Naive B cell (primary cell): ENCODE data around the gene RALGAPA2. TPM values are rescaled to one million over a fixed set of nuclear protein-coding genes. Genes with fewer than 3 reads are reported as not detected.

ENCODE experiments used
- ATAC-seq, 2 donors: fragments of 150-1000 bp; cut with Tn5 transposase; 2 replicates each; pipeline ENCODE4 v1.10.0; 2021; ENCODE audit warnings: low read depth in 2 of 2, mild to moderate bottlenecking in 2 of 2, moderate library complexity in 2 of 2
- DNase-seq: peaks from one replicate; pipeline ENCODE4 v3.0.0; 2022
- H3K27ac Mint-ChIP-seq, 6 donors: one replicate each; pipeline ENCODE4 v1.8.0; 2020 to 2022; ENCODE audit warnings: mild to moderate bottlenecking in 6 of 6, mixed read lengths in 6 of 6, moderate library complexity in 5 of 6, inconsistent platforms in 2 of 6
- H3K27me3 Mint-ChIP-seq, 3 donors: one replicate each; pipeline ENCODE4 v1.8.0; 2021 to 2022; ENCODE audit warnings: mixed read lengths in 3 of 3, mild to moderate bottlenecking in 1 of 3
- H3K36me3 Mint-ChIP-seq, 2 donors: one replicate each; pipeline ENCODE4 v1.8.0; 2020 to 2022; ENCODE audit warnings: mixed read lengths in 2 of 2, inconsistent platforms in 1 of 2, mild to moderate bottlenecking in 1 of 2
- H3K4me1 Mint-ChIP-seq, 3 donors: one replicate each; pipeline ENCODE4 v1.8.0; 2020 to 2022; ENCODE audit warnings: mixed read lengths in 3 of 3, inconsistent platforms in 1 of 3, mild to moderate bottlenecking in 1 of 3, moderate library complexity in 1 of 3
- H3K4me3 Mint-ChIP-seq, 8 donors: one replicate each; pipeline ENCODE4 v1.8.0; 2020 to 2022; ENCODE audit warnings: mild to moderate bottlenecking in 8 of 8, mixed read lengths in 8 of 8, moderate library complexity in 8 of 8, inconsistent platforms in 2 of 8
- H3K9me3 Mint-ChIP-seq, 7 donors: one replicate each; pipeline ENCODE4 v1.8.0; 2020 to 2022; ENCODE audit warnings: mixed read lengths in 7 of 7, mild to moderate bottlenecking in 5 of 7, inconsistent platforms in 2 of 7, moderate library complexity in 1 of 7
- polyA plus RNA-seq, 6 donors: library from polyadenylated mRNA; unstranded; fragments of 300-500 nt; fragmentation: Illumina TruSeq; gene quantifications; one replicate each; pipeline ENCODE4 v1.2.3, GENCODE V29; 2021; ENCODE audit warnings: low read depth in 6 of 6

Gene RALGAPA2
- polyA plus RNA-seq, 6 donors from 2014 or later = 3.6 to 7.3 (median 5.5) TPM

DNA sequence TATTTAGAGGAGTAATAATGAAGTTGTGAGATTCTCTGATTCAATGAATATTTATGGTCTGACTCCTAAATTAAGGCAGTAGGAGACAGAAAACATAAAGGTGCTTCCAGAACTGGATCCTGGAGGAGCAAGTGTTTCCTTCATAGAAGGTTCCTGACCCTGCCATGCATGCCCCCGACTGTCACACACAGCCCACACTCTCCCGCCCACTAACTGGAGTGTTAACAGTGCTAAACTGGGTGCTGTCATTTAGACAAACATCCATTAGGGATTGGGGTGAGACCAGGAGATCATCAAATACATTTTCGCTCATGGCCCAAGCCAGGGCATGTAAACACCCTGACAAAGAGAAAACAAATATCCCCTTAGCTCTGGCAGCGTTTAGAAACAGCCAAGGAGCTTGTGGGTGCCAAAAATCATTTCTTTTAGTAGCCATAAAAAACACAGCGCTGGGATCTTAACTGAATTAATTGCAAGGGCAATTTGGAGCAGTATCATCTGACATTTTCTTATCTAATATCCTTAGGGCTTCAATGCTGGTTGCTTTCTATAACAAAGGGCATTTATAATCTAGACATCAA lies 297.7 kb downstream of the RALGAPA2 start:
- Mint-ChIP-seq H3K36me3 (peaks cover 20 to 23% of the 10 kb centered on the region in 2 donors), H3K4me3 (no peak overlapping the region), H3K27me3 (no peaks in the 10 kb centered on the region), H3K4me1 (peaks cover 0 to 3% (median 0%) of the 10 kb centered on the region in 3 donors), H3K9me3 (no peaks in the 10 kb centered on the region), H3K27ac (no peak overlapping the region)
- ATAC-seq (no peak), DNase-seq (no peak)

- ATAC-seq (no peak), DNase-seq (no peak)
- H3K4me3 Mint-ChIP-seq = no peak overlapping the region
Measured at GRCh38 chr20:20413810-20414281, 298.6 kb downstream of the RALGAPA2 start.

DNA sequence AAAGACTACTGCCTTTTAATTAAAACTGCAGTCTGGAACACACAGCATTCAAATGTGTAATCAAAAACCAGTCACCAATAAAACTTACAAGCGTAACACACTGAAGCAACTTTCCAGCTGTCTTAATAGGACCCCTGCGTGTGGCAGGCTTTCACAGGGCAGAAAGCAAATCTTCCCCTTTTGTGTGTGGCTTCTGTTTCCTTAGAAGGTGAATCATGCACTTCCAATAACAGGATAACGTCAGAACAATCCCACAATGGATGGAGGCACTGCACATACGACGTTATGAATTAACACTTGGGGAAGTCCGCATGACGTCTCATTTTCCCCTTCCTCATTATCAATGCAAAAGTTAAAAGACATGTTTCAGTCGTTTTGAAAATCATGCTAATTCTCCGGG lies 299.7 kb downstream of the RALGAPA2 start:
- H3K27me3 Mint-ChIP-seq = no peaks in the 10 kb centered on the region
- peaks cover 15 to 17% of the 10 kb centered on the region in 2 donors for H3K36me3 Mint-ChIP-seq
- no peak for ATAC-seq
- peaks cover 0 to 3% (median 0%) of the 10 kb centered on the region in 3 donors for H3K4me1 Mint-ChIP-seq
- no peaks in the 10 kb centered on the region for H3K9me3 Mint-ChIP-seq
- H3K27ac Mint-ChIP-seq = no peak overlapping the region
- DNase-seq = no peak
- no peak overlapping the region for H3K4me3 Mint-ChIP-seq

More at GRCh38 chr20:20413810-20414281, 298.6 kb downstream of the RALGAPA2 start:
- Mint-ChIP-seq H3K9me3 (no peaks in the 10 kb centered on the region), H3K27ac (no peak overlapping the region), H3K4me1 (peaks cover 0 to 3% (median 0%) of the 10 kb centered on the region in 3 donors), H3K36me3 (peaks cover 21 to 23% of the 10 kb centered on the region in 2 donors), H3K27me3 (no peaks in the 10 kb centered on the region)

- H3K36me3 Mint-ChIP-seq = peaks cover 7 to 8% of the 10 kb centered on the region in 2 donors
Measured at GRCh38 chr20:20411836-20412235, 300.6 kb downstream of the RALGAPA2 start.

GRCh38 chr20:20411402-20411801 lies 301.0 kb downstream of the RALGAPA2 start:
- H3K27me3 Mint-ChIP-seq = no peaks in the 10 kb centered on the region
- H3K9me3 Mint-ChIP-seq = no peaks in the 10 kb centered on the region
- no peak for DNase-seq
- H3K27ac Mint-ChIP-seq = peak overlapping the region in 2 of 6 donors; percentile 9 to 13
- H3K4me1 Mint-ChIP-seq = peaks cover 0 to 3% (median 0%) of the 10 kb centered on the region in 3 donors
- no peak for ATAC-seq
- no peak overlapping the region for H3K4me3 Mint-ChIP-seq
- H3K36me3 Mint-ChIP-seq = peaks cover 7% of the 10 kb centered on the region in 2 donors

More at GRCh38 chr20:20411836-20412235, 300.6 kb downstream of the RALGAPA2 start:
- Mint-ChIP-seq H3K27me3 (no peaks in the 10 kb centered on the region), H3K27ac (peak overlapping the region in 2 of 6 donors; percentile 13 to 30), H3K4me1 (peaks cover 0 to 3% (median 0%) of the 10 kb centered on the region in 3 donors), H3K9me3 (no peaks in the 10 kb centered on the region), H3K4me3 (no peak overlapping the region)
- DNase-seq (no peak), ATAC-seq (no peak)

GRCh38 chr20:20410678-20411077 lies 301.8 kb downstream of the RALGAPA2 start:
- Mint-ChIP-seq H3K27me3 (no peaks in the 10 kb centered on the region), H3K36me3 (peaks cover 7% of the 10 kb centered on the region in 2 donors), H3K9me3 (no peaks in the 10 kb centered on the region), H3K27ac (peak overlapping the region in 1 of 6 donors; percentile 2), H3K4me1 (peaks cover 0 to 3% (median 0%) of the 10 kb centered on the region in 3 donors), H3K4me3 (no peak overlapping the region)
- no peak for ATAC-seq
- no peak for DNase-seq

DNA sequence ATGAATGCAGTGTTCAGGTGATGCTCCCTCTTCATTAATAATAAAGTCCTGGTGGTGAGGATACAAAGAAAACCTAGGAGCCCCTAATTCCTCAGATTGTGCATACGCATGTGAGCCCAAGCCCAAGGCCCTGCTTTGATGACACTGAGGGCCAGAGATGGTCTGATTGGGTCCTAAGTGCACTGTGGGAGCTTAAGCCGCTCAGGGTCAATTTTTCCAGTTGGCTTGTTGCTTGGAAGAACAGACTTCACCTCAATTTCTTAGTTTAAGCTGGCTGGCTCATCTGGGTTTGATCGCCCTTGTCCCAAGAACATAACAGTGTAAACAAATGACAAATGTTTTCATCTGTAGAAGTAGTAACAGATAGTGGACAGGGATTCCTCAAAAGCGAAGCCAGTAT lies 303.1 kb downstream of the RALGAPA2 start:
- ATAC-seq (no peak), DNase-seq (no peak)
- peaks cover 0 to 3% (median 0%) of the 10 kb centered on the region in 3 donors for H3K4me1 Mint-ChIP-seq
- H3K9me3 Mint-ChIP-seq = no peaks in the 10 kb centered on the region
- H3K36me3 Mint-ChIP-seq = peaks cover 7 to 13% of the 10 kb centered on the region in 2 donors
- no peak overlapping the region for H3K4me3 Mint-ChIP-seq
- no peaks in the 10 kb centered on the region for H3K27me3 Mint-ChIP-seq
- no peak overlapping the region for H3K27ac Mint-ChIP-seq

- Mint-ChIP-seq H3K27ac (no peak overlapping the region), H3K4me3 (no peak overlapping the region), H3K36me3 (peaks cover 7 to 13% of the 10 kb centered on the region in 2 donors), H3K27me3 (no peaks in the 10 kb centered on the region), H3K4me1 (peaks cover 0 to 1% (median 0%) of the 10 kb centered on the region in 3 donors), H3K9me3 (no peaks in the 10 kb centered on the region)
- ATAC-seq (no peak), DNase-seq (no peak)
Measured at GRCh38 chr20:20407891-20408805, 304.3 kb downstream of the RALGAPA2 start.

GRCh38 chr20:20406306-20406705 lies 306.1 kb downstream of the RALGAPA2 start:
- peaks cover 0 to 13% of the 10 kb centered on the region in 2 donors for H3K36me3 Mint-ChIP-seq
- no peaks in the 10 kb centered on the region for H3K4me1 Mint-ChIP-seq
- no peaks in the 10 kb centered on the region for H3K9me3 Mint-ChIP-seq
- peak overlapping the region in 2 of 6 donors; percentile 57 to 88 for H3K27ac Mint-ChIP-seq
- DNase-seq = no peak
- no peak for ATAC-seq
- H3K27me3 Mint-ChIP-seq = no peaks in the 10 kb centered on the region
- no peak overlapping the region for H3K4me3 Mint-ChIP-seq

GRCh38 chr20:20405623-20406022 lies 306.8 kb downstream of the RALGAPA2 start:
- no peak for ATAC-seq
- Mint-ChIP-seq H3K27ac (no peak overlapping the region), H3K4me1 (no peaks in the 10 kb centered on the region), H3K9me3 (no peaks in the 10 kb centered on the region), H3K27me3 (no peaks in the 10 kb centered on the region), H3K36me3 (peaks cover 0 to 13% of the 10 kb centered on the region in 2 donors), H3K4me3 (no peak overlapping the region)
- DNase-seq = no peak

DNA sequence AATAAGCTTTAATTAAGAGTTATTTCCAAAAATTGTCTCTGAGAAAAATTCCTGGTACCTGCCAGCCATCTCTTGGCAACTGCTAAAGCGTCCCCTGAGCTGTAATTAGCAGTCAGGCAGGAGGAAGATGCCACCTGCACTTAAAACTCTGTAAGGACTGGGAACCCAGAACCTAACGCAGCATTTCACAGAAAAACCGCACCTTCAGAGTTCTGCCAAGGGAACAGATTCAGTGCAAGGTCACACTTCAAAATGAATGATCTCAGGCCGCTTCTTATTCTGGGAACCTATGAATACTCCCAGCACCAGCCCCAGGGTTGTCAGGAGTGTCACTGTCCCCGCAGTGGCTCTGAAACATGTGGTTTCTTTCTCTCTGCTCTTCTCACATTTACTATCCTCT lies 307.8 kb downstream of the RALGAPA2 start:
- no peak for ATAC-seq
- H3K27me3 Mint-ChIP-seq = no peaks in the 10 kb centered on the region
- H3K27ac Mint-ChIP-seq = no peak overlapping the region
- peaks cover 0 to 8% of the 10 kb centered on the region in 2 donors for H3K36me3 Mint-ChIP-seq
- no peak for DNase-seq
- H3K4me3 Mint-ChIP-seq = no peak overlapping the region
- H3K4me1 Mint-ChIP-seq = no peaks in the 10 kb centered on the region
- no peaks in the 10 kb centered on the region for H3K9me3 Mint-ChIP-seq

DNA sequence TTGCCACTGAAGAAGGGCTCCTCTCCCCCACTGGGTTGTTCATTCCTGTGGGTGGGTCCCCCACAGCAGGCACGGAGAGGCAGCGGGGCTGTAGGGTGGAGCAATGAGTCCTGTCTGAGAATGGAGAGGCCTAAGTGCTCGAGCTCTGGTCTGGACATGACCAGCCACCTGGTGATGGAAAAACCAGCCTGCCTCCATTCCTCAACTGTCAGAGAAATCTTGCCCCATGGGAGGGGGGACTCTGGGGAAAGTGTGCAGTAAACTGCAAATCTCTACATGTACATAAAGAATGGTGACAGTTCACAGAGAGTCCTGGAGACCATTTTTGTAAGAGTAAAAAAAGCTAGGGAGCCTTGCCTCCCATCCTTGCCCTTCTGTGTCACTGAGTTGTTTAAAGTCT lies 310.5 kb downstream of the RALGAPA2 start:
- no peak for DNase-seq
- no peak for ATAC-seq
- Mint-ChIP-seq H3K27ac (peak overlapping the region in 2 of 6 donors; percentile 12 to 76), H3K27me3 (no peaks in the 10 kb centered on the region), H3K4me3 (no peak overlapping the region), H3K36me3 (peaks cover 7 to 10% of the 10 kb centered on the region in 2 donors), H3K9me3 (no peaks in the 10 kb centered on the region), H3K4me1 (no peaks in the 10 kb centered on the region)

GRCh38 chr20:20399531-20400500 lies 312.6 kb downstream of the RALGAPA2 start:
- no peak for ATAC-seq
- no peak for DNase-seq
- H3K4me3 Mint-ChIP-seq = no peak overlapping the region
- H3K4me1 Mint-ChIP-seq = no peaks in the 10 kb centered on the region
- peak overlapping the region in 2 of 6 donors; percentile 42 to 54 for H3K27ac Mint-ChIP-seq
- no peaks in the 10 kb centered on the region for H3K27me3 Mint-ChIP-seq
- no peaks in the 10 kb centered on the region for H3K9me3 Mint-ChIP-seq
- H3K36me3 Mint-ChIP-seq = peaks cover 7% of the 10 kb centered on the region in 2 donors
